PC-3 (cell line): ENCODE measurements around the gene CDC25A.

Source experiments
- EZH2 ChIP-seq: fragments of 300-600 bp; sonication (generic); IDR thresholded peaks from one replicate; pipeline ENCODE4 v1.6.1; 2017; ENCODE audit warnings: antibody characterized with exemption, mild to moderate bottlenecking, low read length; ENCODE audit not compliant: unreplicated experiment
- EZH2phosphoT487 ChIP-seq: fragments of 300-600 bp; sonication (generic); IDR thresholded peaks from 2 replicates; pipeline ENCODE4 v1.6.1; 2018; ENCODE audit warnings: mild to moderate bottlenecking, antibody characterized with exemption, low read length, borderline replicate concordance
- TF ChIP-seq, protein P1 (sequence below): fragments of 300-600 bp; sonication (generic); conservative IDR thresholded peaks from 2 replicates; pipeline ENCODE4 v1.5.1; 2017; ENCODE audit warnings: antibody characterized with exemption, low read depth, mild to moderate bottlenecking, low read length

DNA sequence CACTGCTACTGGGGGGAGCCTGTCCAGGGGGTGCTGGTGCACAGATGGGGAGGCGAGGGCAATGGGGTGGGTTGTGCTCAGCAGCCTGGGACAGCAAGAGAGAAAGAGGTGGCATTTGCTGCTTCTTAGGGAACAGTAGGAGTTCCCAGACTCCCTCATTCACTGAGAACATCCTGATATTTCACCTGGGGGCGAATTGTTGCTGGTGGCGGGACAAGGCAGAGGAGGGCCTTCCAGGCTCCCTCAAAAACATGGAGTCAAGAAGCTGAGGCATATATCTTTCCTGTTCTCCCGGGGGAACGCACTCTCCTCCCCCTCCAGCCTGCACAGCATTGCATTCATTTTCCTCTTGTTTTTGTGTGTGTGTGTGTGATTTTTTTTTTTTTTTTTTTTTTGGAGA, 65.7 kb downstream of the CDC25A start:
- TF ChIP-seq, protein P1, sequence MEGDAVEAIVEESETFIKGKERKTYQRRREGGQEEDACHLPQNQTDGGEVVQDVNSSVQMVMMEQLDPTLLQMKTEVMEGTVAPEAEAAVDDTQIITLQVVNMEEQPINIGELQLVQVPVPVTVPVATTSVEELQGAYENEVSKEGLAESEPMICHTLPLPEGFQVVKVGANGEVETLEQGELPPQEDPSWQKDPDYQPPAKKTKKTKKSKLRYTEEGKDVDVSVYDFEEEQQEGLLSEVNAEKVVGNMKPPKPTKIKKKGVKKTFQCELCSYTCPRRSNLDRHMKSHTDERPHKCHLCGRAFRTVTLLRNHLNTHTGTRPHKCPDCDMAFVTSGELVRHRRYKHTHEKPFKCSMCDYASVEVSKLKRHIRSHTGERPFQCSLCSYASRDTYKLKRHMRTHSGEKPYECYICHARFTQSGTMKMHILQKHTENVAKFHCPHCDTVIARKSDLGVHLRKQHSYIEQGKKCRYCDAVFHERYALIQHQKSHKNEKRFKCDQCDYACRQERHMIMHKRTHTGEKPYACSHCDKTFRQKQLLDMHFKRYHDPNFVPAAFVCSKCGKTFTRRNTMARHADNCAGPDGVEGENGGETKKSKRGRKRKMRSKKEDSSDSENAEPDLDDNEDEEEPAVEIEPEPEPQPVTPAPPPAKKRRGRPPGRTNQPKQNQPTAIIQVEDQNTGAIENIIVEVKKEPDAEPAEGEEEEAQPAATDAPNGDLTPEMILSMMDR, result no peak
- no peak for TF ChIP-seq EZH2phosphoT487
- no peak for TF ChIP-seq EZH2
